Stimulated activated CD8-positive, alpha-beta memory T cell treated with anti-CD3 and anti-CD28 coated beads, Interleukin-2, amount 100 ng/mL, for 1 hour (primary cell): ENCODE measurements around the gene NPTX1.

Source experiments
- DNase-seq, 2 donors: peaks; one replicate each; pipeline ENCODE4 v3.0.0-alpha.2; 2020; ENCODE audit warnings: low read depth in 2 of 2

The NPTX1 gene

DNA sequence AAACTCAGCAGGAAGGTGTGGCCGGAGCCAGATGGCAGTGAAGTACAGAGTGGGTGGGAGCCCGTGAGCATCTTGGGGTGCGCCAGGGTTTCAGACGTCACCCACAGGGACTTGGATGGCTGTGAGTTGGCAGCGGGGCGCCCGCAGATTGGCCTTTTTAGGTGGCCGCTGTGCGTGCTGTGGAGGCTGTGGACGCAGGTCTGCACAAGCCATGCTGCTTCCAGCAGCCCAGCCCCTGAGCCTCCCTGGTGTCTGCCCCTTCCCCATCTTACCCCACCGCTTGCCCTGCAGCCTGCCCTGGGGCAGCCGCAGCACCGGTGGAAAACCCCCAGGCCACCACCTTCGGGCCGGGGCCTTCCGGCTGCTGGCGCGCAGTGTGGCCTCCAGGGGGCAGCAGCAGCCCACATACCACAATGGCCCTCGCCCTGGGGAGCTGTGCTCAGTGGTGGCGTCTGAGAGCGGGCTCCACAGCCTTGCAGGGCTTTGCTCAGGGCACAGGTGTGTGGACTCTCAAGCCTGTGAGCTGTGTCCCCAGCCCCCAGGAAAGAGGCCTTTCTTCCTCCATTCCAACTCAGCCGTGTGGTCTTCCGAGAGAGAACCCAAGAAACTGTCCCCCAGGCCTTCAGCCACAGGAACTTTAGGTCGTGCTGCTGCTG lies 49.6 kb downstream of the NPTX1 start:
- peak; percentile 73 to 75 for DNase-seq

GRCh38 chr17:80425835-80426426 lies 50.5 kb downstream of the NPTX1 start:
- no peak for DNase-seq

- DNase-seq, result no peak
Observed at GRCh38 chr17:80424878-80425765, 51.3 kb downstream of the NPTX1 start.

- DNase-seq, result no peak
Observed at GRCh38 chr17:80424261-80424660, 52.1 kb downstream of the NPTX1 start.

- no peak for DNase-seq
Observed at GRCh38 chr17:80423536-80424225, 52.7 kb downstream of the NPTX1 start.

DNA sequence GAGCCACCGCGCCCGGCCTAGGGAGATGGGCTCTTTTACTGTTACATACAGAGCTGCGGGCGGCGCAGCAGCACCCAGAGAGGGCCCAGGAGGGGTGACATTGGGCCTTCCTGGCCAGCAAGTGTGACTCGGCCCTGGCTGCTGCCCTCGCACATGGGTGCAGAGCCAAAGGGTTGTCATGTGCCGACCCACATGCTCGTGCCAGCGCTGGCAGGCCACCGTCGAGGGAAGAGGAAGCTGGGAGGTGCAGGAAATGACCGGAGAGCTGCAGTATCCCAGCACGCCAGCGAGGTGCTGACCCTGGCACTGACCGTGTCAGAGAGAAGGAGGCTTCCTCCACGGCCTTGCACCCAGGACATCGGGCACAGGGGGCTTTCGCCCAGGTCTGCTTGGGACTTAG lies 53.4 kb downstream of the NPTX1 start:
- no peak for DNase-seq

DNA sequence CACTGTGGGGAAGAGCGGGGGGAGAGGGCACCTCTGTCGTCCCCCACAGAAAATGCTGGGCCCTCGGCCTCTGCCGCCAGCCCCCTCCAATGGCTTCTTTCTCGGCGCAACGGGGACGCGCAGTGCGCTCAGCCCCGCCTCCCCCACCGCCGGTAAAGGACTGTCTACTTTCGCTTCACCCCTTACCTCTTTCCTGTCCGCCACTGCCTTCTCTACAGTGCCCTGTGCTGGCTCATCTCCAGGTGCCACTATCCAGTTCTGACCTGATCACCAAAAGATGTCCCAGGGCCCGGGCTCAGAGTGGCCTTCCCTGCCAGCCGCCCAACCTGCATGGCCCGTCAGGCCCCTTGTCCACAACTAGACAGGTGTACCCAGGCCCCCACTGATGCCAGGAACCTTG lies 54.1 kb downstream of the NPTX1 start:
- no peak for DNase-seq

DNA sequence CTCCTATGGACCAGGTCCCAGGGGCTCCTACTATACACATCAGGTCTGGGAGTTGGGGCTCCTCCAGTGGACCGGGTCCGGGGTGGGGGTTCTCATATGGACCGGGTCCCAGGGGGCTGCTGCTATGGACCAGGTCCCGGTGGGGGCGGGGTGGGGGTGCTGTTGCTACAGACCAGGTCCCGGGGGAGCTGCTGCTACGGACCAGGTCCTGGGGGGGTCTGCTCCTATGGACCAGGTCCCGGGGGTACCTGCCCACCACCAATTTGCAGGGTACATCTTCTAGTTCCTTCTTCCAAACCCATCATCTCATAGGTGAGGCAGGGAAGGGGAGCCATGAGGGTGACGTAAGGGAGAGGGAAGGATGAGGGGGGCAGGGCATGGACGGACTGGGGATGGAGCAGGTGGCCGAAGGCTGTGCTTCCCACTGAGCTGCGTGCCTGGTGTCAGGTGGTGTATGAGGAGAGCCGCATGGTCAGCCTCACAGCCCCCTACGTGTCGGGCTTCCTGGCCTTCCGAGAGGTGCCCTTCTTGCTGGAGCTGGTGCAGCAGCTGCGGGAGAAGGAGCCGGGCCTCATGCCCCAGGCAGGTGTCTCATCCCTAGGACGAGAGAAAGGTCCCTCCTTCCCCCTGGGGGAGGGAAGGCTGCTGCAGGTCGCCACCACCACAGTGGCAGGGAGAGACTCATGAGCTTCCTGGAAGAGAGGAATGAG lies 54.9 kb downstream of the NPTX1 start:
- no peak for DNase-seq

DNA sequence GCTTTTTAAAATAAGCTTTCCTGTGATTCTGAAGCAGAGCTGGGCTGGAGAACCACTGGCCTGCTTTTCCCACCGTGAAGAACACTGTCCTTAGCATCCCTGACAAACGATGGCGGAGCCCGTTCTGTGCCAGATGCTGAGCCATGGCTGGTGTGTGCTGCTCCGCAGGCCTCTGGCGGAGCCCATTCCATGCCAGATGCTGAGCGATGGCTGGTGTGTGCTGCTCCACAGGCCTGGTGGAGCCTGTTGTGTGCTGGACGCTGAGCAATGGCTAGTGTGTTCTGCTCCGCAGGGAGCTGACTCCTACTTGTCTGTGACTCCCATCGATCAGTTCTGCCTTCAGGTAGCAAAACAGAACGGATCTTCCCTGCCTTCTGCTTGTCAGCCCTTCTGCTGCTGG lies 57.2 kb downstream of the NPTX1 start:
- DNase-seq, result no peak

DNA sequence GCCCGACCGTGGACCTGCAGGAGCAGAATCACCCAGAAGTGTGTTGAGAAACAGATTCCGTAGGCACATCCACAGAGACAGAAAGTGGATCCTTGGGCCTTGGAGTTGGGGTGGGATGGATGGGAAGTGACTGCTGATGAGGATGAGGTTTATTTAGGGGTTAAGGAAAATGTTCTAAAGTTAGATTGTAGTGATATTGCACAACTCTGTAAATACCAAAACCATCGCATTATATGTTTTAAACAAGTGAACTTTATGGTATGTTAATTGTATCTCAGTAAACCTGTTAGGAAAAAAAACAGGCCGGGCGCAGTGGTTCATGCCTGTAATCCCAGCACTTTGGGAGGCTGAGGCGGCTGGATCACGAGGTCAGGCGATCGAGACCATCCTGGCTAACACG lies 57.8 kb downstream of the NPTX1 start:
- DNase-seq, result no peak
